Esophagus (tissue), 2 donors: ENCODE measurements around the gene NEUROD4. TPM values are rescaled to one million over a fixed set of nuclear protein-coding genes. Genes with fewer than 3 reads are reported as not detected.

Experiments
- H3K27ac ChIP-seq, 2 donors: one replicate each; pipeline ENCODE4 v1.5.1; 2013; ENCODE audit warnings: low read depth in 2 of 2, mild to moderate bottlenecking in 2 of 2, inconsistent platforms in 1 of 2, low read length in 1 of 2, moderate library complexity in 1 of 2
- H3K27me3 ChIP-seq, 2 donors: one replicate each; pipeline ENCODE4 v1.6.1; 2013; ENCODE audit warnings: low read length in 2 of 2, control low read depth in 1 of 2, mild to moderate bottlenecking in 1 of 2; ENCODE audit not compliant: insufficient read depth in 2 of 2, control insufficient read depth in 1 of 2
- H3K36me3 ChIP-seq, 2 donors: one replicate each; pipeline ENCODE4 v1.6.1; 2013; ENCODE audit warnings: low read length in 1 of 2; ENCODE audit not compliant: control insufficient read depth in 2 of 2, insufficient read depth in 2 of 2
- H3K4me1 ChIP-seq, 2 donors: one replicate each; pipeline ENCODE4 v1.6.1; 2013; ENCODE audit warnings: low read length in 1 of 2; ENCODE audit not compliant: control insufficient read depth in 2 of 2, insufficient read depth in 2 of 2
- H3K4me3 ChIP-seq, 2 donors: one replicate each; pipeline ENCODE4 v1.5.1; 2013; ENCODE audit warnings: low read length in 2 of 2, mild to moderate bottlenecking in 2 of 2, low read depth in 1 of 2, moderate library complexity in 1 of 2
- H3K9me3 ChIP-seq, 2 donors: one replicate each; pipeline ENCODE4 v1.6.1; 2013; ENCODE audit warnings: mild to moderate bottlenecking in 2 of 2, low read depth in 1 of 2, low read length in 1 of 2, moderate library complexity in 1 of 2; ENCODE audit not compliant: control insufficient read depth in 2 of 2, insufficient read depth in 1 of 2
- WGBS, 2 donors: extraction: QIAGEN DNeasy Blood & Tissue Kit; methylation state at CpG; one replicate each; pipeline ENCODE4 v1.1.7; 2013; 5-methylcytosine and 5-hydroxymethylcytosine counted together
- polyA plus RNA-seq, 2 donors: library from polyadenylated mRNA; stranded (reverse); fragments of 200-250 nt; gene quantifications; one replicate each; pipeline ENCODE4 v1.2.3, GENCODE V29; 2013
- donor health status: healthy with polysubstance abuse.
- donor health status: Bipolar disorder and iron deficiency.

Gene NEUROD4
- polyA plus RNA-seq, 2 donors = not detected

- 44% methylated on average over 3 of the region's 3 CpGs for WGBS, 2 donors
- no peaks in the 10 kb centered on the region for H3K27me3 ChIP-seq
Measured at GRCh38 chr12:55072083-55072482, 52.3 kb downstream of the NEUROD4 start.

GRCh38 chr12:55073043-55074022 is 53.6 kb downstream of the NEUROD4 start:
- no peaks in the 10 kb centered on the region for H3K27me3 ChIP-seq
- no peaks in the 10 kb centered on the region for H3K4me1 ChIP-seq
- no peak overlapping the region for H3K27ac ChIP-seq
- no peaks in the 10 kb centered on the region for H3K36me3 ChIP-seq
- H3K9me3 ChIP-seq = no peaks in the 10 kb centered on the region
- no peak overlapping the region for H3K4me3 ChIP-seq
- 33 to 38% methylated on average over 8 of the region's 8 CpGs for WGBS, 2 donors

More at GRCh38 chr12:55072083-55072482, 52.3 kb downstream of the NEUROD4 start:
- Histone ChIP-seq H3K9me3 (no peaks in the 10 kb centered on the region), H3K4me3 (no peak overlapping the region), H3K27ac (no peak overlapping the region), H3K36me3 (no peaks in the 10 kb centered on the region), H3K4me1 (no peaks in the 10 kb centered on the region)

GRCh38 chr12:55074806-55075205 is 55.0 kb downstream of the NEUROD4 start:
- Histone ChIP-seq H3K9me3 (no peaks in the 10 kb centered on the region), H3K27ac (no peak overlapping the region), H3K27me3 (no peaks in the 10 kb centered on the region), H3K36me3 (no peaks in the 10 kb centered on the region), H3K4me1 (no peaks in the 10 kb centered on the region), H3K4me3 (no peak overlapping the region)
- 23 to 27% methylated on average over 3 of the region's 3 CpGs for WGBS, 2 donors

Other genes with a start within 250 kb of the NEUROD4 start
- not detected for gene MUCL1, start 165.5 kb upstream of the NEUROD4 start, polyA plus RNA-seq
- gene TESPA1, start 35.2 kb upstream of the NEUROD4 start, polyA plus RNA-seq = under 1 TPM; 0.26 to 0.32 TPM
- gene OR9K2, start 106.4 kb downstream of the NEUROD4 start, polyA plus RNA-seq = not detected
- gene OR10A7, start 201.1 kb downstream of the NEUROD4 start, polyA plus RNA-seq = not detected
- gene OR6C74, start 224.6 kb downstream of the NEUROD4 start, polyA plus RNA-seq = not detected